ENCODE measurements around the gene SH3BP4.

SH3BP4 gene

GRCh38 chr2:234977228-234977679 lies 25.4 kb downstream of the SH3BP4 start:
- H3F3A ChIP-seq (ENCODE audit: control insufficient read depth, insufficient read depth), result no peaks in the 10 kb centered on the region
- no peak overlapping the region for H3K27ac ChIP-seq (ENCODE audit: low read depth, low read length)
- H3K9me2 ChIP-seq (replicated peaks; ENCODE audit: control insufficient read depth, low read length), result no peaks in the 10 kb centered on the region
- no peak overlapping the region for H3K4me2 ChIP-seq (ENCODE audit: low read length)
- H3K27me3 ChIP-seq (ENCODE audit: control insufficient read depth, low read length), result no peaks in the 10 kb centered on the region
- no peaks in the 10 kb centered on the region for H4K20me1 ChIP-seq (ENCODE audit: control insufficient read depth, insufficient read depth, low read depth, low read length)
- no peaks in the 10 kb centered on the region for H3K4me1 ChIP-seq (ENCODE audit: control insufficient read depth, low read length)
- no peaks in the 10 kb centered on the region for H3K36me3 ChIP-seq (ENCODE audit: control insufficient read depth, low read length)
- no peak for TF ChIP-seq CTCF (IDR thresholded peaks at IDR 0.05; ENCODE audit: low read depth, low read length, poor library complexity, severe bottlenecking)
- no peak for TF ChIP-seq EZH2phosphoT487 (IDR thresholded peaks at IDR 0.05; ENCODE audit: borderline replicate concordance, low read length)
- no peak overlapping the region for H3K4me3 ChIP-seq (ENCODE audit: low read length)
- no peaks in the 10 kb centered on the region for H3K79me2 ChIP-seq (ENCODE audit: control insufficient read depth, low read length)
- H3K9me3 ChIP-seq (ENCODE audit: control insufficient read depth, insufficient read depth, low read length), result no peaks in the 10 kb centered on the region; the same call in 1 of the 2 replicates

- TF ChIP-seq CTCF (IDR thresholded peaks at IDR 0.05; ENCODE audit: low read depth, low read length, poor library complexity, severe bottlenecking) (no peak), EZH2phosphoT487 (IDR thresholded peaks at IDR 0.05; ENCODE audit: borderline replicate concordance, low read length) (no peak)
- H3K4me3 ChIP-seq (ENCODE audit: low read length), result no peak overlapping the region
- H3K79me2 ChIP-seq (ENCODE audit: control insufficient read depth, low read length), result no peaks in the 10 kb centered on the region
- H3K9me2 ChIP-seq (replicated peaks; ENCODE audit: control insufficient read depth, low read length), result no peaks in the 10 kb centered on the region
- H3K4me2 ChIP-seq (ENCODE audit: low read length), result no peak overlapping the region
- no peaks in the 10 kb centered on the region; the same call in 1 of the 2 replicates for H3K9me3 ChIP-seq (ENCODE audit: control insufficient read depth, insufficient read depth, low read length)
- H3K27me3 ChIP-seq (ENCODE audit: control insufficient read depth, low read length), result no peaks in the 10 kb centered on the region
- H3F3A ChIP-seq (ENCODE audit: control insufficient read depth, insufficient read depth), result no peaks in the 10 kb centered on the region
- no peak overlapping the region for H3K27ac ChIP-seq (ENCODE audit: low read depth, low read length)
- H3K36me3 ChIP-seq (ENCODE audit: control insufficient read depth, low read length), result no peaks in the 10 kb centered on the region
- no peaks in the 10 kb centered on the region for H3K4me1 ChIP-seq (ENCODE audit: control insufficient read depth, low read length)
- H4K20me1 ChIP-seq (ENCODE audit: control insufficient read depth, insufficient read depth, low read depth, low read length), result no peaks in the 10 kb centered on the region
Observed at GRCh38 chr2:234978466-234979203, 26.8 kb downstream of the SH3BP4 start.

- Histone ChIP-seq H3K36me3 (ENCODE audit: control insufficient read depth, low read length) (no peaks in the 10 kb centered on the region), H3K9me2 (replicated peaks; ENCODE audit: control insufficient read depth, low read length) (no peaks in the 10 kb centered on the region), H3K27me3 (ENCODE audit: control insufficient read depth, low read length) (no peaks in the 10 kb centered on the region), H3K9me3 (ENCODE audit: control insufficient read depth, insufficient read depth, low read length) (no peaks in the 10 kb centered on the region; the same call in 1 of the 2 replicates), H3K79me2 (ENCODE audit: control insufficient read depth, low read length) (no peaks in the 10 kb centered on the region), H3K4me1 (ENCODE audit: control insufficient read depth, low read length) (no peaks in the 10 kb centered on the region), H3K4me3 (ENCODE audit: low read length) (no peak overlapping the region), H4K20me1 (ENCODE audit: control insufficient read depth, insufficient read depth, low read depth, low read length) (no peaks in the 10 kb centered on the region), H3K4me2 (ENCODE audit: low read length) (no peak overlapping the region), H3F3A (ENCODE audit: control insufficient read depth, insufficient read depth) (no peaks in the 10 kb centered on the region), H3K27ac (ENCODE audit: low read depth, low read length) (no peak overlapping the region)
- TF ChIP-seq EZH2phosphoT487 (IDR thresholded peaks at IDR 0.05; ENCODE audit: borderline replicate concordance, low read length), result no peak
- TF ChIP-seq CTCF (IDR thresholded peaks at IDR 0.05; ENCODE audit: low read depth, low read length, poor library complexity, severe bottlenecking), result no peak
Observed at GRCh38 chr2:234979204-234980167, 27.7 kb downstream of the SH3BP4 start.
